WTC11 (cell line): ENCODE data around the gene MAP3K12. TPM values are rescaled to one million over a fixed set of nuclear protein-coding genes. Genes with fewer than 3 reads are reported as not detected.

Experiments used
- ATAC-seq: fragments of 200-7000 bp; cut with Tn5 transposase; 2 replicates; pipeline ENCODE4 v1.10.0; 2021; ENCODE audit warnings: mild to moderate bottlenecking, moderate library complexity
- CTCF ChIA-PET: fragments of 300-600 bp; sonication (Branson Sonifier 250); formaldehyde crosslinking; loops from one replicate; lab custom pipeline; 2021; ENCODE audit warnings: antibody characterized with exemption; lab: Charles Lee
- POLR2A ChIA-PET: fragments of 350-600 bp; sonication (Branson Sonifier 250); formaldehyde crosslinking; loops from one replicate; lab custom pipeline; 2021; ENCODE audit warnings: antibody characterized with exemption; lab: Charles Lee
- DNase-seq: peaks from one replicate; pipeline ENCODE4 v3.0.0; 2021; ENCODE audit warnings: low spot score
- H3K27ac Mint-ChIP-seq: 2 replicates; pipeline ENCODE4 v1.8.0; 2021; ENCODE audit warnings: mixed read lengths
- H3K27me3 Mint-ChIP-seq: 2 replicates; pipeline ENCODE4 v1.8.0; 2021; ENCODE audit warnings: low read depth, mild to moderate bottlenecking, moderate library complexity, mixed read lengths
- H3K36me3 Mint-ChIP-seq: 2 replicates; pipeline ENCODE4 v1.8.0; 2021; ENCODE audit warnings: mixed read lengths
- H3K4me1 Mint-ChIP-seq: 2 replicates; pipeline ENCODE4 v1.8.0; 2022; ENCODE audit warnings: mixed read lengths
- H3K4me3 Mint-ChIP-seq: 2 replicates; pipeline ENCODE4 v1.8.0; 2021; ENCODE audit warnings: mild to moderate bottlenecking, moderate library complexity, mixed read lengths
- H3K9me3 Mint-ChIP-seq: 2 replicates; pipeline ENCODE4 v1.8.0; 2021; ENCODE audit warnings: mixed read lengths
- CREB1 ChIP-seq: sonication (generic); formaldehyde crosslinking; IDR thresholded peaks from 2 replicates; pipeline ENCODE4 v1.8.0; 2023; ENCODE audit warnings: mild to moderate bottlenecking, missing genetic modification reagents
- E2F4 ChIP-seq: sonication (generic); formaldehyde crosslinking; IDR thresholded peaks from 2 replicates; pipeline ENCODE4 v1.8.1; 2022; ENCODE audit warnings: low read depth, mild to moderate bottlenecking, moderate library complexity, missing genetic modification reagents, borderline replicate concordance
- FOXK1 ChIP-seq: sonication (generic); formaldehyde crosslinking; IDR thresholded peaks from 2 replicates; pipeline ENCODE4 v1.8.0; 2022; ENCODE audit warnings: mild to moderate bottlenecking, moderate library complexity, missing genetic modification reagents
- GABPB1 ChIP-seq: sonication (generic); formaldehyde crosslinking; IDR thresholded peaks from 2 replicates; pipeline ENCODE4 v1.8.1; 2023; ENCODE audit warnings: mild to moderate bottlenecking, missing genetic modification reagents
- IRF2 ChIP-seq: sonication (generic); formaldehyde crosslinking; IDR thresholded peaks from 2 replicates; pipeline ENCODE4 v1.8.0; 2022; ENCODE audit warnings: low read depth, missing genetic modification reagents, borderline replicate concordance
- MAX ChIP-seq: sonication (generic); formaldehyde crosslinking; IDR thresholded peaks from 2 replicates; pipeline ENCODE4 v1.8.0; 2022; ENCODE audit warnings: mild to moderate bottlenecking, missing genetic modification reagents
- NFYB ChIP-seq: sonication (generic); formaldehyde crosslinking; conservative IDR thresholded peaks from 2 replicates; pipeline ENCODE4 v1.8.0; 2022; ENCODE audit warnings: low read depth, missing genetic modification reagents
- RELA ChIP-seq: sonication (generic); formaldehyde crosslinking; IDR thresholded peaks from 2 replicates; pipeline ENCODE4 v1.8.1; 2022; ENCODE audit warnings: missing genetic modification reagents, mild to moderate bottlenecking, borderline replicate concordance
- TCF7 ChIP-seq: sonication (generic); formaldehyde crosslinking; IDR thresholded peaks from 2 replicates; pipeline ENCODE4 v1.8.0; 2022; ENCODE audit warnings: mild to moderate bottlenecking, low read depth, missing genetic modification reagents, moderate library complexity
- USF2 ChIP-seq: sonication (generic); formaldehyde crosslinking; IDR thresholded peaks from 2 replicates; pipeline ENCODE4 v1.8.1; 2023; ENCODE audit warnings: mild to moderate bottlenecking, missing genetic modification reagents, moderate library complexity
- ZBTB43 ChIP-seq: sonication (generic); formaldehyde crosslinking; IDR thresholded peaks from 2 replicates; pipeline ENCODE4 v1.8.1; 2023; ENCODE audit warnings: mild to moderate bottlenecking, missing genetic modification reagents
- ZMAT4 ChIP-seq: fragments of 250-450 bp; sonication (Bioruptor Pico); IDR thresholded peaks from 2 replicates; pipeline ENCODE4 v1.9.0; 2021; ENCODE audit warnings: mild to moderate bottlenecking
- ZNF121 ChIP-seq: sonication (generic); formaldehyde crosslinking; IDR thresholded peaks from 2 replicates; pipeline ENCODE4 v1.8.0; 2023; ENCODE audit warnings: missing genetic modification reagents
- ZNF532 ChIP-seq: fragments of 250-450 bp; sonication (Bioruptor Pico); IDR thresholded peaks from 2 replicates; pipeline ENCODE4 v1.9.0; 2021; ENCODE audit warnings: mild to moderate bottlenecking, borderline replicate concordance
- total RNA-seq: library from RNA; stranded (reverse); gene quantifications from 3 replicates; pipeline ENCODE4 v1.2.3, GENCODE V29; 2021

MAP3K12 gene
- total RNA-seq, 1 experiment from 2014 or later: 23.6 TPM

- H3K9me3 Mint-ChIP-seq: no peaks in the 10 kb centered on the region
Observed at GRCh38 chr12:53501615-53502181, 2.4 kb upstream of the MAP3K12 start.

More at GRCh38 chr12:53501615-53502181, 2.4 kb upstream of the MAP3K12 start:
- H3K36me3 Mint-ChIP-seq: peaks cover 21% of the 10 kb centered on the region
- TF ChIP-seq RELA (CRISPR knock-in tag) (no peak), MAX (CRISPR knock-in tag) (peak; percentile 60; the same call in 1 of the 2 replicates), ZNF532 (CRISPR knock-in tag) (no peak), ZBTB43 (CRISPR knock-in tag) (no peak), FOXK1 (no peak), TCF7 (CRISPR knock-in tag) (0 out of 2 replicates have a peak, but pooled peaks have one; percentile 5), NFYB (no peak), IRF2 (no peak), USF2 (CRISPR knock-in tag) (no peak), GABPB1 (0 out of 2 replicates have a peak, but pooled peaks have one; percentile 1), E2F4 (CRISPR knock-in tag) (no peak), CREB1 (CRISPR knock-in tag) (no peak), ZMAT4 (CRISPR knock-in tag) (no peak), ZNF121 (CRISPR knock-in tag) (no peak; the same call in 1 of the 2 replicates)
- no peaks in the 10 kb centered on the region for H3K27me3 Mint-ChIP-seq
- CTCF ChIA-PET: interaction anchor here (0.5 to 3.8 kb wide), 21 partner anchors 8 to 495 kb away, joined by 3 to 39 read pairs (median 4); partner anchors contain the start of genes AAAS, ATP5MC2 and CALCOCO1
- no peak for ATAC-seq
- peaks cover 33% of the 10 kb centered on the region for H3K4me1 Mint-ChIP-seq
- peak overlapping the region; percentile 86 for H3K4me3 Mint-ChIP-seq
- DNase-seq: no peak
- POLR2A ChIA-PET: interaction anchor here (0.6 to 2.0 kb wide), 14 partner anchors 8 to 202 kb away, joined by 3 to 17 read pairs (median 4); partner anchors contain the start of genes AAAS, ATP5MC2 and MYG1
- H3K27ac Mint-ChIP-seq: peak overlapping the region; percentile 82; the same call in 1 of the 2 replicates
